Activated CD8-positive, alpha-beta T cell treated with anti-CD3 and anti-CD28 coated beads for 36 hours (primary cell): ENCODE data around the gene ATP5MC3. TPM values are rescaled to one million over a fixed set of nuclear protein-coding genes. Genes with fewer than 3 reads are reported as not detected.

Source experiments
- ATAC-seq: fragments of 200-7000 bp; cut with Tn5 transposase; one replicate; pipeline ENCODE4 v1.10.0; 2021; ENCODE audit warnings: mild to moderate bottlenecking, moderate library complexity
- CTCF ChIA-PET: fragments of 350-600 bp; sonication (Branson Sonifier 250); formaldehyde crosslinking; loops from one replicate; lab custom pipeline; 2021; ENCODE audit warnings: antibody characterized with exemption; lab: Charles Lee
- POLR2A ChIA-PET: fragments of 350-600 bp; sonication (Branson Sonifier 250); formaldehyde crosslinking; loops from one replicate; lab custom pipeline; 2021; ENCODE audit warnings: antibody characterized with exemption; lab: Charles Lee
- DNase-seq: peaks from one replicate; pipeline ENCODE4 v3.0.0-alpha.2; 2020
- H3K27ac Mint-ChIP-seq: one replicate; pipeline ENCODE4 v1.8.0; 2021; ENCODE audit warnings: mild to moderate bottlenecking, mixed read lengths
- H3K27me3 Mint-ChIP-seq: one replicate; pipeline ENCODE4 v1.8.0; 2021; ENCODE audit warnings: mixed read lengths
- H3K36me3 Mint-ChIP-seq: one replicate; pipeline ENCODE4 v1.8.0; 2021; ENCODE audit warnings: low read depth, mixed read lengths
- H3K4me1 Mint-ChIP-seq: one replicate; pipeline ENCODE4 v1.8.0; 2021; ENCODE audit warnings: low read depth, mixed read lengths
- H3K4me3 Mint-ChIP-seq: one replicate; pipeline ENCODE4 v1.8.0; 2021; ENCODE audit warnings: mild to moderate bottlenecking, moderate library complexity, mixed read lengths
- H3K9me3 Mint-ChIP-seq: one replicate; pipeline ENCODE4 v1.8.0; 2021; ENCODE audit warnings: mixed read lengths
- CTCF ChIP-seq: fragments of 200-600 bp; IDR thresholded peaks from one replicate; pipeline ENCODE4 v1.8.0; 2022; ENCODE audit warnings: antibody characterized with exemption, mild to moderate bottlenecking
- intact Hi-C: fragments of 100-400 bp; cut with micrococcal nuclease; formaldehyde crosslinking; loops from one replicate; pipeline ENCODE4 v1.10.0; 2022
- total RNA-seq, 2 experiments: library from RNA; stranded (reverse); gene quantifications; one replicate each; pipeline ENCODE4 v1.2.3, GENCODE V29; 2021

The ATP5MC3 gene
- total RNA-seq, 2 experiments from 2014 or later = 399 to 401 TPM

GRCh38 chr2:175218551-175218950 is 37.0 kb upstream of the ATP5MC3 start:
- H3K36me3 Mint-ChIP-seq = no peaks in the 10 kb centered on the region
- TF ChIP-seq CTCF = no peak
- no peaks in the 10 kb centered on the region for H3K9me3 Mint-ChIP-seq
- DNase-seq (no peak), ATAC-seq (no peak)
- intact Hi-C loops = no loop called here
- POLR2A ChIA-PET = no interaction called here
- no peak overlapping the region for H3K4me3 Mint-ChIP-seq
- H3K27ac Mint-ChIP-seq = no peak overlapping the region
- peaks cover 34% of the 10 kb centered on the region for H3K27me3 Mint-ChIP-seq
- no peaks in the 10 kb centered on the region for H3K4me1 Mint-ChIP-seq
- CTCF ChIA-PET = interaction anchor here (1.2 to 1.8 kb wide), 3 partner anchors 15 to 64 kb away, joined by 4 to 7 read pairs (median 5); no protein-coding TSS in a partner anchor

DNA sequence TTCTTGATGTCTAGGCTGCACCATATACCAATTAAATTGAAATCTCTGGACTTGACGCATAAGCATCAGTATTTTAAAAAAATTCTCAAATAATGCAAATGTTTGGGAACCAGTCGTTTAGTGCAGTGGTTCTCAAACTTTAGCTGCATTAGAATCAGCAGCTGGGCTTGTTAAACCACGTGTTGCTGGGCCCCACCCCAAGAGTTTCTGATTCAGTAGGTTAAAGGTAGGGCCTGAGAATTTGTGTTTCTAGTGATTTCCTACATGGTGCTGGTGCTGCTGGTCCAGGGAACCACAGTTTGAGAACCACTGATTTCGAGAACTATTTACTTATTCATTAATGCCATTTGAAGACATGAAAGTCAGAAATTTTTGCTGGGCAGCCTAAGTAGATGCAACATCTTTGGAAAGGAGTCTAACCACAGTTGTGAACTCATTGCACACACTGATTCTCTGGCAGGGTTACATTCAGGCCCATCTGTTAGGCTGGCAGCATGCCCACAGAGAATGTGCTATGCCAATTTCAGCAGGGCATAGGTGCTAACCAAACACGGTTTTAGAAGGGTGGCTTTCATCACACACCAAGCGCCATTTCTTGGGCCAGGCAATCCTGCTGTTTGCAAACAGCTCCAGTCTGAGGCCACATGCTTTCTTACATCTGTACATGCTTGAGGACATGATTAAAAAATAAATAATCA is 26.4 kb upstream of the ATP5MC3 start:
- H3K27ac Mint-ChIP-seq = no peak overlapping the region
- DNase-seq (no peak), ATAC-seq (no peak)
- no peak overlapping the region for H3K4me3 Mint-ChIP-seq
- POLR2A ChIA-PET = no interaction called here
- CTCF ChIA-PET = interaction anchor here (0.6 to 2.8 kb wide), 8 partner anchors 9 to 1258 kb away, joined by 3 to 17 read pairs (median 3); no protein-coding TSS in a partner anchor
- no peaks in the 10 kb centered on the region for H3K36me3 Mint-ChIP-seq
- H3K4me1 Mint-ChIP-seq = peaks cover 4% of the 10 kb centered on the region
- TF ChIP-seq CTCF = no peak
- H3K27me3 Mint-ChIP-seq = peaks cover 4% of the 10 kb centered on the region
- intact Hi-C loops = no loop called here
- no peaks in the 10 kb centered on the region for H3K9me3 Mint-ChIP-seq

- POLR2A ChIA-PET = no interaction called here
- H3K4me1 Mint-ChIP-seq = peaks cover 4% of the 10 kb centered on the region
Observed at GRCh38 chr2:175206866-175207265, 25.4 kb upstream of the ATP5MC3 start.

DNA sequence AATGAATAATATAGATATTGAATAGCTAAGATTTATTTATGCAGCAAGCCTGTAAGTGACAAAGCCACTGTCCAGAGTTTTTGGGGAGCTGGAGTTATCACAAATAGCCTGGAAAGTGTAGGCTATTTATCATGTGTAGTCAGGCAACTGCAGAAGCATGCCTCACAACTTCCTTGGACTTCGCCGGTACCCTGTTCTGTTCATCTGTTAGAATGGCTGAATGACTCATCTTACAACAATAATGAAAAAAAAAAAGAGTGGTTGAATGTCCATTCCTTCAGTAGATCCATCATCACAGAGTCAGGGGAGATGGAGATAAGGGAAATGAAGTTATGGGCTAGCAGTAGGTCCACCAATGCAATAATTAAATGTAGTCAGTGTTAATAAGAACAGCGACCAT is 24.0 kb upstream of the ATP5MC3 start:
- ATAC-seq = no peak
- DNase-seq = no peak
- intact Hi-C loops = loop anchor here (2.0 kb wide), 1 partner anchor 77 kb away; no protein-coding TSS in a partner anchor
- ChIA-PET POLR2A (no interaction called here), CTCF (interaction anchor here (1.5 to 2.4 kb wide), 3 partner anchors 18 to 123 kb away, joined by 6 to 33 read pairs (median 21); no protein-coding TSS in a partner anchor)
- peaks cover 11% of the 10 kb centered on the region for H3K27me3 Mint-ChIP-seq
- peaks cover 4% of the 10 kb centered on the region for H3K4me1 Mint-ChIP-seq
- TF ChIP-seq CTCF = no peak
- no peaks in the 10 kb centered on the region for H3K9me3 Mint-ChIP-seq
- H3K4me3 Mint-ChIP-seq = no peak overlapping the region
- no peak overlapping the region for H3K27ac Mint-ChIP-seq
- H3K36me3 Mint-ChIP-seq = no peaks in the 10 kb centered on the region

More at GRCh38 chr2:175206866-175207265, 25.4 kb upstream of the ATP5MC3 start:
- no peak overlapping the region for H3K27ac Mint-ChIP-seq
- CTCF ChIA-PET = interaction anchor here (1.2 to 2.8 kb wide), 3 partner anchors 13 to 75 kb away, joined by 3 to 17 read pairs (median 4); no protein-coding TSS in a partner anchor
- no peaks in the 10 kb centered on the region for H3K36me3 Mint-ChIP-seq
- ATAC-seq (no peak), DNase-seq (no peak)
- H3K27me3 Mint-ChIP-seq = peaks cover 6% of the 10 kb centered on the region
- no peak for TF ChIP-seq CTCF
- H3K9me3 Mint-ChIP-seq = no peaks in the 10 kb centered on the region
- H3K4me3 Mint-ChIP-seq = no peak overlapping the region
- intact Hi-C loops = no loop called here
